ENCODE data around the gene RIMBP2. TPM values are rescaled to one million over a fixed set of nuclear protein-coding genes. Genes with fewer than 3 reads are reported as not detected.

Gene RIMBP2
- total and polyA plus RNA-seq, 9 of the 15 experiments (the other 6 are each of a cell fraction or from before 2014, with no cell fraction given) = not detected

DNA sequence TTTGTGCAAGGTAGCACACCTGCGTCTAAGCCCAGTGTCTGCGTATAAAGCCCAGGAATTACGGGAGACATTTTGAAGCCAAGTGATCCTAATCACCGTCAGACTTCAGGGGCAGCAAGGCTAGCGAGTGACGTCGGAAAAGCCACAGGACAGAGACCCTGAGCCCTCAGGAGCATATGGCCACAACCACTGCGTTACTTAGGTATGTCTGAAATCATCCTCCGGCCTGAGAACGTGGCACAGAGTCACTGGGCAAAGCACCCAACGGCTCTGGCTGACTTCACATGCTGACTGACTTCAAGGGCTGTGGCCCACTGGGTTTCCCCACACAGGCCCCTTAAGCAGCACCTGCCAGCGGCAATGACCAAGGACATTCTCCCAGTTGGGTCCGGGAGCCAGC is 71.5 kb downstream of the RIMBP2 start (continued):
- TF ChIP-seq TFAP4 (CRISPR knock-in tag; IDR thresholded peaks at IDR 0.05; ENCODE audit: borderline replicate concordance) = no peak
- TF ChIP-seq RAD21 (CRISPR knock-in tag; conservative IDR thresholded peaks at IDR 0.05 in 1 of 2, IDR thresholded peaks at IDR 0.05 in 1 of 2) = no peak

DNA sequence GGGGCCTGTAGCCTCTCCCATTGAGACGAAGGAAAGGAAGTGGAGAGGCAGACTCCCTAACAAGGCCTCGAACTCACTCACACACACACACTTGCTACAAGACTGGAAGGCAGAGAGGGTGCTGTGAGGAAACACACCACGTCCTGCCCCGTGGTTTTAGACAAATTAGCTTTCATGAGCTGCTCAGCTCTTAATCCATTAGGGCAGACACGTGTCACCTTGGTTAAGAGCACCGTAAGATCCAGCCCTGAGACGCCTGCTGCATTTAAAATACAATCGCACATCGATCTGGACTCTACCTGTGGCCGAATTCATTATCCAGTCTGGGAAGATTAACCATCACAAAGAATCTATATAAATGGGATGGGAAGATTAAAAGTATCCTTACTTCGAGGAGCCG is 72.0 kb downstream of the RIMBP2 start:
- peaks cover 0 to 2% of the 10 kb centered on the region in 2 experiments; a peak in 2 of 5 replicates for H3K4me1 ChIP-seq (replicated peaks in 1 of 2; ENCODE audit: control insufficient read depth in 2 of 2, insufficient read depth in 2 of 2, low read length in 2 of 2)
- FAIRE-seq (no peak), ATAC-seq (no peak), DNase-seq (ENCODE audit: extremely low read depth in 1 of 4, low spot score in 3 of 4) (no peak)
- no peak overlapping the region for H3K27ac ChIP-seq (ENCODE audit: extremely low read depth, low read depth, low read length)
- ChIA-PET CTCF (ENCODE audit: low intra/inter-chr PET ratio) (no interaction called here), POLR2A (no interaction called here)
- under 1% methylated on average over 12 of the region's 12 CpGs for WGBS (ENCODE audit: insufficient coverage, low coverage, missing lambda C conversion rate)
- no peak overlapping the region for H3K4me3 ChIP-seq
- H3K4me2 ChIP-seq (ENCODE audit: insufficient read depth, low read length) = no peak overlapping the region
- intact Hi-C loops (cut with micrococcal nuclease) (no loop called here), in situ Hi-C loops (cut with MboI) (no loop called here)
- no peaks in the 10 kb centered on the region for H3K79me2 ChIP-seq (ENCODE audit: control insufficient read depth, insufficient read depth, low read length)
- no peaks in the 10 kb centered on the region for H3K9me3 ChIP-seq (replicated peaks; ENCODE audit: control insufficient read depth, insufficient read depth, low read depth, low read length)
- no peak overlapping the region for H2AFZ ChIP-seq (ENCODE audit: low read depth, low read length)
- no peaks in the 10 kb centered on the region for H3K36me3 ChIP-seq (ENCODE audit: control insufficient read depth, insufficient read depth, low read length)
- no peak overlapping the region for H3K9ac ChIP-seq (ENCODE audit: insufficient read depth in 1 of 2, low read depth in 2 of 2, low read length in 2 of 2)
- H4K20me1 ChIP-seq (replicated peaks; ENCODE audit: control insufficient read depth, insufficient read depth, low read length) = 0 out of 2 replicates have a peak, but pooled peaks cover 6% of the 10 kb centered on the region
- peaks cover 43 to 83% of the 10 kb centered on the region in 2 experiments for H3K27me3 ChIP-seq (ENCODE audit: control insufficient read depth in 2 of 2, insufficient read depth in 2 of 2, low read length in 2 of 2)
- no peaks in the 10 kb centered on the region for H3K9me1 ChIP-seq (ENCODE audit: control insufficient read depth, insufficient read depth, low read length)
- BruUV-seq (replicated peaks) = no TSS peak
- TF ChIP-seq RBM34 (IDR thresholded peaks at IDR 0.05; ENCODE audit: borderline replicate concordance, insufficient read depth, low read length) (no peak), USF1 (CRISPR knock-in tag; IDR thresholded peaks at IDR 0.05) (no peak), ZEB2 (IDR thresholded peaks at IDR 0.05) (no peak), ZNF584 (CRISPR knock-in tag; IDR thresholded peaks at IDR 0.05; ENCODE audit: low read depth) (no peak), PHB2 (IDR thresholded peaks at IDR 0.05; ENCODE audit: low read depth) (no peak), DACH1 (IDR thresholded peaks at IDR 0.05; ENCODE audit: partially characterized antibody) (no peak), ZNF699 (CRISPR knock-in tag; IDR thresholded peaks at IDR 0.05; ENCODE audit: insufficient replicate concordance) (no peak), ZBTB12 (CRISPR knock-in tag; IDR thresholded peaks at IDR 0.05) (no peak), ETV1 (tag; conservative IDR thresholded peaks at IDR 0.05; ENCODE audit: low read depth) (no peak), ZNF431 (CRISPR knock-in tag; IDR thresholded peaks at IDR 0.05) (no peak), FOS (IDR thresholded peaks at IDR 0.05; ENCODE audit: extremely low read depth, insufficient read length) (no peak), ZNF134 (CRISPR knock-in tag; conservative IDR thresholded peaks at IDR 0.05) (no peak), ZNF124 (CRISPR knock-in tag; IDR thresholded peaks at IDR 0.05) (no peak)
- TF ChIP-seq, protein P1, sequence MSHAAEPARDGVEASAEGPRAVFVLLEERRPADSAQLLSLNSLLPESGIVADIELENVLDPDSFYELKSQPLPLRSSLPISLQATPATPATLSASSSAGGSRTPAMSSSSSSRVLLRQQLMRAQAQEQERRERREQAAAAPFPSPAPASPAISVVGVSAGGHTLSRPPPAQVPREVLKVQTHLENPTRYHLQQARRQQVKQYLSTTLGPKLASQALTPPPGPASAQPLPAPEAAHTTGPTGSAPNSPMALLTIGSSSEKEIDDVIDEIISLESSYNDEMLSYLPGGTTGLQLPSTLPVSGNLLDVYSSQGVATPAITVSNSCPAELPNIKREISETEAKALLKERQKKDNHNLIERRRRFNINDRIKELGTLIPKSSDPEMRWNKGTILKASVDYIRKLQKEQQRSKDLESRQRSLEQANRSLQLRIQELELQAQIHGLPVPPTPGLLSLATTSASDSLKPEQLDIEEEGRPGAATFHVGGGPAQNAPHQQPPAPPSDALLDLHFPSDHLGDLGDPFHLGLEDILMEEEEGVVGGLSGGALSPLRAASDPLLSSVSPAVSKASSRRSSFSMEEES (CRISPR knock-in tag; IDR thresholded peaks at IDR 0.05) = no peak
- TF ChIP-seq, protein P2, sequence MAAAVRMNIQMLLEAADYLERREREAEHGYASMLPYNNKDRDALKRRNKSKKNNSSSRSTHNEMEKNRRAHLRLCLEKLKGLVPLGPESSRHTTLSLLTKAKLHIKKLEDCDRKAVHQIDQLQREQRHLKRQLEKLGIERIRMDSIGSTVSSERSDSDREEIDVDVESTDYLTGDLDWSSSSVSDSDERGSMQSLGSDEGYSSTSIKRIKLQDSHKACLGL (CRISPR knock-in tag; IDR thresholded peaks at IDR 0.05; ENCODE audit: borderline replicate concordance, poor library complexity, severe bottlenecking) = no peak

All from K562 (cell line).